ENCODE data around the gene TRMT2A.

TRMT2A gene

DNA sequence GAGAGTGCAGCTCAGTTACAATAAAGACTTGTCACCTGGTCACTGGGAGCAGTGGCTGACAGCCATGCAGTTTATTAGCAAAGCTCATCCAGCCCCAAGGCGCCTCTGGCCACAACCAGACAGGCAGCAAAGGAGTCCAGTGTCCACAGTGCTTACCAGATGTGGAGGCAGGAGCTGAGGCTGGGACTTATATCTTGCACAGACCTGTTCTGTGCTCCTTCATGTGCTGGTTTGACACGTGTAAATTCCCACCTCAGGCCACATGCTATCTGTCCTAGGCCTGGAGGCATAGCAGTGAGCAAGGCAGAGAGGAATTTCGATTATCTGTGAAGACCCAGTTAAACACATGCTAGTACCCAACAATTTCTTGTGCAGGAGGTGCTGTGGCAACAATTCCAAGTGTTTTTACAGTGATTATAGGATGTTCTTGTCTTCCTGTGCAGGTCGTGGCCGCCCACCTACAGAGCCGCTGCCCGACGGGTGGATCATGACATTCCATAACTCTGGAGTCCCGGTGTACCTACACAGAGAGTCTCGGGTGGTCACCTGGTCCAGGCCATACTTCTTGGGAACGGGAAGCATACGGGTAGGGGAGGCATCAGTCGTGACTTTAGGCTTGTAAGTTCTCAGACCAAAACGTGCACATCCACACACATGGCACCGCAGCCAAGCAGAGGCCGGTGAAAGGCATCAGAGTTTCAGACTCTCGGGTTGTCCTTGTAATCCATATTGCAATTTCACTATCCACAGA, 27.6 kb downstream of the TRMT2A start:
- Histone ChIP-seq H2AFZ (ENCODE audit: low read depth, low read length) (no peak overlapping the region), H3K9me3 (ENCODE audit: insufficient read depth, low read length) (no peaks in the 10 kb centered on the region), H3K27me3 (ENCODE audit: low read depth, low read length) (no peaks in the 10 kb centered on the region), H3K4me3 (ENCODE audit: low read length) (no peak overlapping the region), H3K4me1 (ENCODE audit: low read length) (no peaks in the 10 kb centered on the region), H3K4me2 (ENCODE audit: low read length) (no peak overlapping the region), H3K9ac (ENCODE audit: low read length) (no peak overlapping the region), H3K27ac (ENCODE audit: low read length) (no peak overlapping the region), H4K20me1 (ENCODE audit: insufficient read depth, low read length) (peaks cover 8% of the 10 kb centered on the region), H3K79me2 (ENCODE audit: low read length) (peaks cover 18% of the 10 kb centered on the region), H3K36me3 (replicated peaks; ENCODE audit: low read depth, low read length) (peaks cover 74% of the 10 kb centered on the region)
- TF ChIP-seq, protein P1, sequence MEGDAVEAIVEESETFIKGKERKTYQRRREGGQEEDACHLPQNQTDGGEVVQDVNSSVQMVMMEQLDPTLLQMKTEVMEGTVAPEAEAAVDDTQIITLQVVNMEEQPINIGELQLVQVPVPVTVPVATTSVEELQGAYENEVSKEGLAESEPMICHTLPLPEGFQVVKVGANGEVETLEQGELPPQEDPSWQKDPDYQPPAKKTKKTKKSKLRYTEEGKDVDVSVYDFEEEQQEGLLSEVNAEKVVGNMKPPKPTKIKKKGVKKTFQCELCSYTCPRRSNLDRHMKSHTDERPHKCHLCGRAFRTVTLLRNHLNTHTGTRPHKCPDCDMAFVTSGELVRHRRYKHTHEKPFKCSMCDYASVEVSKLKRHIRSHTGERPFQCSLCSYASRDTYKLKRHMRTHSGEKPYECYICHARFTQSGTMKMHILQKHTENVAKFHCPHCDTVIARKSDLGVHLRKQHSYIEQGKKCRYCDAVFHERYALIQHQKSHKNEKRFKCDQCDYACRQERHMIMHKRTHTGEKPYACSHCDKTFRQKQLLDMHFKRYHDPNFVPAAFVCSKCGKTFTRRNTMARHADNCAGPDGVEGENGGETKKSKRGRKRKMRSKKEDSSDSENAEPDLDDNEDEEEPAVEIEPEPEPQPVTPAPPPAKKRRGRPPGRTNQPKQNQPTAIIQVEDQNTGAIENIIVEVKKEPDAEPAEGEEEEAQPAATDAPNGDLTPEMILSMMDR (IDR thresholded peaks at IDR 0.05; ENCODE audit: low read depth, low read length): no peak
- no peak for TF ChIP-seq EZH2phosphoT487 (IDR thresholded peaks at IDR 0.05; ENCODE audit: low read depth)

DNA sequence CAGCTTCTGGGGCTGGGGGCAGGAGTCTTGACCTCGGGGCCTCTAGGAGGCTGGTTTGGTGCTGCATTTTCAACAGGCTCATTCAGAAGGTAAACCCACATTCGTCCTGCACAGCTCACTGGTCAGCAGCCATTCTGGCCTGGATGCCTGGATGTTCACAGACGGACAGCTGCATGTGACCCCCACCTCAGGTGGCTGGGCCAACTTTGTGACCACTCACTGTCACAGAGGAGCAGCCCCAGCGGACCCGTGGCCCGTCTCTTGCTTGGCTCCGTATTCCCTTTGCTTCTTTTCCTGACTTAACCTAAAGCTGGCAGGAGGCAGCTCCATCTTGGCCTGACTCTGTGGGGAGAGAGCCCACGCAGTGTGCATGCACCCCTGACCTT, 28.8 kb downstream of the TRMT2A start:
- peaks cover 64% of the 10 kb centered on the region for H3K36me3 ChIP-seq (replicated peaks; ENCODE audit: low read depth, low read length)
- H3K4me1 ChIP-seq (ENCODE audit: low read length): no peaks in the 10 kb centered on the region
- H3K9me3 ChIP-seq (ENCODE audit: insufficient read depth, low read length): no peaks in the 10 kb centered on the region
- H3K79me2 ChIP-seq (ENCODE audit: low read length): peaks cover 30% of the 10 kb centered on the region
- H3K4me2 ChIP-seq (ENCODE audit: low read length): no peak overlapping the region
- H2AFZ ChIP-seq (ENCODE audit: low read depth, low read length): no peak overlapping the region
- no peaks in the 10 kb centered on the region for H3K27me3 ChIP-seq (ENCODE audit: low read depth, low read length)
- no peak overlapping the region for H3K9ac ChIP-seq (ENCODE audit: low read length)
- TF ChIP-seq, protein P1 (IDR thresholded peaks at IDR 0.05; ENCODE audit: low read depth, low read length): no peak
- no peak for TF ChIP-seq EZH2phosphoT487 (IDR thresholded peaks at IDR 0.05; ENCODE audit: low read depth)
- no peak overlapping the region for H3K4me3 ChIP-seq (ENCODE audit: low read length)
- H3K27ac ChIP-seq (ENCODE audit: low read length): no peak overlapping the region
- H4K20me1 ChIP-seq (ENCODE audit: insufficient read depth, low read length): peaks cover 19% of the 10 kb centered on the region

DNA sequence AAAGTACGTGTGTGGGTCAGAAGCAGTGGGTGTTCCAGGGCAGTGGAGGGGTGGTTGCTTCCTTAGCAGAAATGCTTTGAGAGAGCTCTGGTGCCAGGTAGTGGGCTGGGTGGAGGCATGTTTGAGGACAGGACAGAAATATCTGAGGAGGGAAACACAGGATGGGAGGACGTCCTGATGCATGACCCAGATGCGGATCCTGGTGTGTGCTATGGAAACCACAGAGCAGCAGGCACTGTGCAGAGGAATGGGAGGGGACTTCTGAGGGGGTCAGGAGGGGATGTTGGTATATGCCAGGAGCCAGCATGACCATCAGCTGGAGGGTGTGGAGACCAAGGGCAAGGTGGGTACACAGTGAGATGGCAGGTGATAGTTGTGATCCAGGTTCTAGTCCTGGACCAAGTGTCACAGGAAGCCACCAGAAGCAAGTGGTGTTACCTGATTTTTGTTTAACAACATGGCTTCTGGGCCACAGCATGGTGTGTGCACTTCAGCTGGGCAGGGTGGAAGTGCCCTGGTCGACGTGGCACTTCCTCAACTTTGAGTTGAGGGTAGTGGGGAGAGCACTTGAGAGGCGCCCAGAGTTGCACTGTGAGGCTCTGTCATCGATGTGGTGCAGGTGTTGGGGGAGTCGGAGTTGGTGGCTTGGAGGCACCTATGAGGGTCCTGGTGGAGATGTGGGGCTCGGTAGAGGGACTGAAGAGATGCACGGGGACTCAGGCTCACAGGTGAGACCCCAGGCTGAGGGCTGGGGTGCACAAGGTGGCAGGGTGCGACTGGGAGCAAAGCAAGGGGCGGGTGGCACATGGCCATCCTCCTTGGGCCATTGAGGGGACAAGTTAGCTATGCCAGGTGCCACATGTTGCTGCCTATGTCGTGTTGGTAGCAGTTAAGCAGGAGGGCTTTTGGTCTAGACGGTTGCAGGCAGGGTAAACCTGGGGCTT, 29.4 kb downstream of the TRMT2A start:
- Histone ChIP-seq H3K9ac (ENCODE audit: low read length) (no peak overlapping the region), H3K4me1 (ENCODE audit: low read length) (no peaks in the 10 kb centered on the region), H3K27ac (ENCODE audit: low read length) (no peak overlapping the region), H3K4me3 (ENCODE audit: low read length) (no peak overlapping the region), H3K4me2 (ENCODE audit: low read length) (no peak overlapping the region), H2AFZ (ENCODE audit: low read depth, low read length) (no peak overlapping the region), H3K36me3 (replicated peaks; ENCODE audit: low read depth, low read length) (peaks cover 62% of the 10 kb centered on the region), H3K27me3 (ENCODE audit: low read depth, low read length) (no peaks in the 10 kb centered on the region), H3K9me3 (ENCODE audit: insufficient read depth, low read length) (no peaks in the 10 kb centered on the region), H3K79me2 (ENCODE audit: low read length) (peaks cover 36% of the 10 kb centered on the region), H4K20me1 (ENCODE audit: insufficient read depth, low read length) (peaks cover 25% of the 10 kb centered on the region)
- TF ChIP-seq, protein P1 (IDR thresholded peaks at IDR 0.05; ENCODE audit: low read depth, low read length): no peak
- no peak for TF ChIP-seq EZH2phosphoT487 (IDR thresholded peaks at IDR 0.05; ENCODE audit: low read depth)

DNA sequence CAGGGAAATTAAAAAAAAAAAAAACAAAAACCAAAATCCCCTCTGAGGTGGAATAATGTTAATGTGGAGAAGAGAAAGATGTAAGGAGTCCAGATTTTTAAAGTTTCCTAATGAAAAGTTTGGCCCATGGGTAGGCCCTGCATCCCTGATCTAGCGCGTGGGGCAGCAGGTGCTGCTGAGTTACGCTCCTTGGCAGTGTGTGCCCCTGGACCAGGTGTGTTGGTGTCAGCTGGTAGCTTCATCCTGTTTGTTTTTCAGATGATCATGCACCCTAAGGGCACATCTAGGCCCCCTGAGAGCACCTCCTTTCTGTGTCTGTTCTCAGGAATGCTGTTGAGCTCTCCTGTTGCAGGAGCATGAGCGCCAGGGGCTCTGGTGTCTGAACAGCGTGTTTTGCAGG, 30.3 kb downstream of the TRMT2A start:
- no peak overlapping the region for H2AFZ ChIP-seq (ENCODE audit: low read depth, low read length)
- H4K20me1 ChIP-seq (ENCODE audit: insufficient read depth, low read length): peaks cover 26% of the 10 kb centered on the region
- TF ChIP-seq EZH2phosphoT487 (IDR thresholded peaks at IDR 0.05; ENCODE audit: low read depth): no peak
- TF ChIP-seq, protein P1 (IDR thresholded peaks at IDR 0.05; ENCODE audit: low read depth, low read length): no peak
- no peak overlapping the region for H3K4me2 ChIP-seq (ENCODE audit: low read length)
- no peaks in the 10 kb centered on the region for H3K27me3 ChIP-seq (ENCODE audit: low read depth, low read length)
- H3K4me1 ChIP-seq (ENCODE audit: low read length): no peaks in the 10 kb centered on the region; the same call in 1 of the 2 replicates
- no peaks in the 10 kb centered on the region for H3K9me3 ChIP-seq (ENCODE audit: insufficient read depth, low read length)
- H3K36me3 ChIP-seq (replicated peaks; ENCODE audit: low read depth, low read length): peaks cover 53% of the 10 kb centered on the region
- no peak overlapping the region for H3K9ac ChIP-seq (ENCODE audit: low read length)
- peaks cover 43% of the 10 kb centered on the region for H3K79me2 ChIP-seq (ENCODE audit: low read length)
- no peak overlapping the region for H3K27ac ChIP-seq (ENCODE audit: low read length)
- no peak overlapping the region for H3K4me3 ChIP-seq (ENCODE audit: low read length)
